RPMI8226 (cell line): ENCODE data around the gene CLMN.
"Not testable (repeated sequence)": the region's sequence is repeated elsewhere in the genome, so short reads cannot be mapped to it uniquely, and the experiment has no call there.

Experiments
- DNase-seq: peaks from one replicate; pipeline ENCODE4 v3.0.0-alpha.2; 2015

CLMN gene

DNA sequence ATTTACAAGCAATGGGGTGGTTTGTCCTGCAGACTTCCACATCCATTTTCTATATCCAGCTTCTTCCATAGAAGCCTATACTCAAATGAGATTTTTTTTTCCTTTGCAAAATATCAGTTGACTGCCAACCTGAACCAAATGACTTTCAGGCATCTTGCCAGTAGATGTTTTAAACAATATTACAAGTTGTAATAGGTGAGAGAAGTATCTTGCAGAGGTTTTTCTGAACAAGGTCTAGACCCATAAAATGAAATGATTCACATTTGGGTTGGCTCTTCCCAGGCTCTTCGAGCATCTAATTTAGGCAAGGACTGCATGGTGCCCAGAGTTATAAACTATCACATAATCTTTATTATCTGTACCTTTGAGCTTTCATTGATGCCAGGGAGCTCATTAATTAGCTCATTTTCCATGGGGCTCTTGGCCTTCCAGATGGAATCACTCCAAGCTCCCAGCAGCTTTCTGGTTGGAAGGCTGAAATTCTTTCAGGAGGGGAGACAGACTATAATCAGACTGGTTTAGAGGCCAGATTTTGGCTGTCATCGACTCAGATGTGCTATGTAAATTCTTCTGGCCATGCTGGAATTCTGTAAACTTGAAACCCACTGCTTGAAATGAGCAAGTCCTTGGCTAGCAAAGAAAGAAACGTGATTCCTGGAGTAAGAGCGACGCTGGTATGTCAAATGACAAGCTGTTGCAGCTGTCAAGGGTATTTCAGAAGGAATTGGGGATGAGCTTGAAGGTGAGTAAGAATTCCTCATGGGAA lies 130.2 kb downstream of the CLMN start:
- no peak for DNase-seq

DNA sequence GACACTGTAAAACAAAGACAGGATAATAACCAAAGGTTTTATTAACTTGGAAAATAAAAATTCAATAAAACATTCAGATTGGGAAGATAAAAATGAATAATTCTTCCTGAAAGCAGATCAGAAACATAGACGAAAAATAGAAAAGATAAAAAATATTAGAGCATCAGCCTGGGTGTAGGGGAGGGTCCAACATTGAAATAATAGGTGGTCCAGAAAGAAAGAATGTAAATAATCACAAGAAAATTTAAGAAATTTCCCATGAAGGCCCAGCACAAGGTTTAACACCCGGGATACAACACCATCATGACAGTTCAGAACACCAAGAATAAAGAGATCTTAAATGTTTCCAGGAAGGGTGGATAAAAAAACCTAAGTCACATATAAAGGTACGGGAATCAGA lies 131.3 kb downstream of the CLMN start:
- no peak for DNase-seq

DNA sequence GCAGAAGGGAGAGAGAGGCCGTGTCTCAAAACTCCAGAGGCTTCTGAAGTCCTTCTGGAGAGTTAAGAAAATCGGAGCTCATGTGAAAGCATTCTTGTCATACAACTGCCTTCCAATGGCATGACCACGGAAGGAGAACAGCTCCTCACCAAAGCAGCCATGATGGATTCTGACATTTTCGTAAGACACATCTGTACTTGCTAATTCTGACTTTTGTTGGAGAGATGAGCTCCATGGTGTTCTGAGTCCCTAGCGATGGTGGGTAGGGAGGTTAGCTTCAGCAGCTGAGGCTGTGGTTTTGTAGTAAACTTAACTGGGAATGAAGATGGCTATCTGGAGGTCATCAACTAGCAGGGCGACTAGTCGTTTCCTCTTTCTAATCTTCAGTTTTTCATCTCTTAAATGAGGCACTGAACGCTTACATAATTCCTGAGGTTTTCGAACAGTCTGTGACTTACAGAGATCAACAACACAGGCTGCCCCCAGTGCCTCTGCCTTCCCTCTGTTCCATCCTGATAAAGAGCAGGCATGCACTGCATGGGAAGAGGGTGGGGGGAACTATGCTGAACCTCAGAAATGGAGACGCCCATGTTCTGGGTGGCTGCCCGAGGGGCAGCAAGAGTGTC lies 133.8 kb downstream of the CLMN start:
- no peak for DNase-seq

DNA sequence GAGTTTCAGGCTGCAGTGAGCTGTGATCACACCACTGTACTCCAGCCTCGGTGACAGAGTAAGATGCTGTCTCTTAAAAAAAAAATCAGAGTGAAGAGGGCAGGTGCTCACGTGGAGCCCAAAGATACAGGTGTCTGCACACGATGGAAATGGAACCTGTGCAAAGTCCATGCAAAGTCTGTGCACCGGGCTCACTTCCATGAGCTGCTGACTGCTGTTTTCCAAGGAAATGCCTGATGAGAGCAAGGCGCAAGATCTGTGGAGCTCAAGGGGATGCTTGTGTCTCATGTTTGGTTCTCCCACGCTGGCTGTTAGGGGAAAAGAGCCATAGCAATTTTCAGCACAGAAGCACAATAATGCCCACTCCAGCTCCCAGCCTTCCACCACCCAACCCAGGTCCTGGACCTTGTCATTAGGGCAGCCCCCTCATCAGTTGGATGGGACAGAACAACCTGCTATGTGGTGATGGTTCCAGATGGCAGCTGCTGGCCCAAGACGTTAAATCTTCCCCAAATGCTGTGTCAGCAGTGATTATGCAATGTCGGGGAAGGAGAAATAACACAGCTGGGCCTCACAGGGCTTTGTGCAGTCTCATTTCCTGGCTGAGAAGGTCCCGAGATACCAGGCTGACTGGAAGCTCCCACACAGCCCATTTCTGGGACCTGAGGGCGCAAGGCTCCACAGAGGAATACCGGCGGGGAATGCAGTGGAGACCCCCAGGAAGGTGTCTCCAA lies 134.5 kb downstream of the CLMN start:
- peak; percentile 66 for DNase-seq

DNA sequence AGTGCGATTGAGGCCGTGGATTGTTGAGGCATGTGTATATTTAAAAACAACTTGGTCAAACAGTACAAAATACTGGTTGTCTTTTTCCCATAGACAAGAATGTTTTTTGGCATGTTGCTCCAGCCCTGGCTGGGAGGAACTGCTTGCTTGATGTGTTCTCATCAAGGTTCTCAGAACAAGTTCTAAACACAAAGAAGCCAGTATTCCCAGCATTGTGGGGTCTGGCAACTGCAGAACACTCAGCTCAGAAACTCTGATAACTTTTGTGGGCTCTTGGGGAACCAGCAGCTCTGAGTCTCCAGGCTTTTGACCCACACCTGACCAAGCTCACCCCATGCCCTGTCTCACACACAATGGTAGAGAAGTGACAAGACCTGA lies 135.3 kb downstream of the CLMN start:
- no peak for DNase-seq

DNA sequence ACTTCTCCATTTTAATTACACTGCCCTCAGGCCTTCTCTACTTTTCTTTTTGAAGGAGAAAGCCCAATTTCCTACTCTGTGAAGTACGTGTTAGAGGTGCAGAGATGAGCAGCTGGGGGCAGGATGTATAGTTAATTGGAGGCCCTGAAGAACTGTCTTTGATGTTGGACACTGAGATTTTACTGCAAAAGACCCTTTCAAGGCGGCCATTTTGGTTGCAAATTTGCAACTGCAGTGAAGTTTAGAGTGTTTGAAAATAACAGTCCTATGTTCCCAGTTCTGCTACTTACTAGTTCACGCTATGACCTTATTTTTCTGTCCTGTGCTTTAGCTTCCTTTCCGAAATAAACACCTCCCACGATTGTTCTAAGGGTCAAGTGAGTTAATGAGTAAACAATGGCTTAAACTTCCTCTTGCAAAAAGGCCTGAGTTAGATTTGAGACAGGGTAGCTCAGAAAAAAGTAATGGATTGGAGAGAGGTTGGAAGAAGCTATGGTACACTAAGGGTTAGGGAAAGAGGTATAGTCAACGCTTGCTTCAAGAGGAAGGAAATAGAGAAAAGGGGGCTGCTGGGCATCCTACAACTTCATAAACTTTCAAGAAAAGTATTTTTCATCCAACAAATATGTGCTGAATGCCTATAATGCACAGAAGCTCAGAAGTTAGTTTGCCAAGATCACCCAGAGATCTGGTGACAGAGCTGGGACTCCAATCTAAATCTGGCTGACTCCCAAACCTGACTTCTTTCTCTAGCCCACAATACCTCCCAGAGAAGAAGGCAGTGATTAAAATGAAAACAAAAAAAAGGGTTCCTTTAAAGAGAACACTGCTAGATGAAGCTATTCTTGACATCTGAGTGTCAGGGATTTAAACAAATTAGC lies 135.9 kb downstream of the CLMN start:
- DNase-seq, result no peak

DNA sequence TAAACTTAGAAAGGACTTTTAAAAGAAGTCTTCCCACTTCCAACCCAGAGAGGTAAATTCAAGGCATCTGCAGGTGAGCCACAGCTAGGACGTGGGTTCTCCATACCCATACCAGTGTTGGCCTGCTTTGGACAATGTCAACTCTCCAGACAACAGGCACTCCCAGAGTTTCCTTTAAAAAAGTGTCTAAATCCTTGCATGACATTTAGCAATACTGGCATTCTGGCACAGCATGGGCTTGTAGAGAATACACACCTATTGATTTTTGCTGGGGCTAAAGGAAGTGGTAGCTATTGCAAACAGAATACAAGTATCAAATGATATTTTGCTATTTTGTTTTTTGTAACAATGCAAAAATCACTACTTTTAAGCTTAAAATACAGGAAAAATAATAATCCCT lies 136.6 kb downstream of the CLMN start:
- no peak for DNase-seq

DNA sequence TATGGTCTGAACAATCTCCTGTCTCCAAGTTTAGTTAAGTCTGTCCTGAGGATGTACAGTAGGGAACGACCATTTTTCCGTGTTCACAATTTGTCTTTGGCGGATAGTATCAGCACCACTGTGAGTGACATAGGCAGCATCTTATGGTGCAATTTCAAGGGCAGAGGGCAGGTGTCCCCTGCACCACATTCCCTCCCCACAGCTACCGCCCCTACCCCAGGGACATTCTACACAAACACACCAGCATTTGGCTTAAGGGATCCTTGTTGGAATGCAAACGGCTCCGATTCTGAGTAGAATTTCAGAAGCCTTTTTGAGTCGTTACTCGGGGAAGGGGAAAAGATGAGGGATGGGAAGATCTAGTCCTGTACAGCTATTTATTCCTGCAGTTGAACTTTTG lies 137.3 kb downstream of the CLMN start:
- no peak for DNase-seq

DNA sequence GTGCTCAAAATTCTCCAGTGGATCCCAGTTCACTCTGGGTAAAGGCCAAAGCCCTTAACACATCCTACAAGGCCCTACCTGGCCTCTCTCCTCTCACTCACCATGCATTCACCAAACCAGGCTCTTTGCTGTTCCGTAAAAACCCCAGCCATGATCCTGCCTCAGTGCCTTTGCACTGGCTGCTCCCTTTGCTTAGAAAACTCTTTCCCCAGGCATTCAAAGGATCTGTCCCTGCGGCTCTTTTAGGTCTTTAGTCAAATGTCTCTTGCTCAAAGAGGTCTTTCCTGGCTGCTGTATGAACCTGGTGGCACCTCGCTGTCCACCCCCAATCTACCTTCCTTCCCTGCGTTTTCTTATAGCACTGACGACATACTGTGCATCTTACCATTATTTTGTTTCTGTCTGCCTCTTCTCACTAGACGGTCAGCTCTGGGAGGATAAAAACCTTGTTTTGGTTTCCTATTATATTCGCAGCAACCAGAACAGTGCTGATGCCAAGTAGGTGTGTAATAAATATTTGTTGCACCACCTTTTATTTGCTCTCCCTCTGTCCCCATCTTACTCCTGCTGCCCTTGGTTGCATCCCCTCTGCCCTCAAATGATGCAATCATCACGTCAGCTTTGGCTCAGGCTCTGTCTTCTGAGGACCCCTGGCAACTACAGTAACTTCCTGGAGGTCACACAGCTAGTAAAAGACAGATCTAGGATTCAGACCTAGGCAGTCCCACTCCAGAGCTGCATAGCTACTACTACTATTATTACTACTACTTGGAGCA lies 138.6 kb downstream of the CLMN start:
- DNase-seq, result no peak

DNA sequence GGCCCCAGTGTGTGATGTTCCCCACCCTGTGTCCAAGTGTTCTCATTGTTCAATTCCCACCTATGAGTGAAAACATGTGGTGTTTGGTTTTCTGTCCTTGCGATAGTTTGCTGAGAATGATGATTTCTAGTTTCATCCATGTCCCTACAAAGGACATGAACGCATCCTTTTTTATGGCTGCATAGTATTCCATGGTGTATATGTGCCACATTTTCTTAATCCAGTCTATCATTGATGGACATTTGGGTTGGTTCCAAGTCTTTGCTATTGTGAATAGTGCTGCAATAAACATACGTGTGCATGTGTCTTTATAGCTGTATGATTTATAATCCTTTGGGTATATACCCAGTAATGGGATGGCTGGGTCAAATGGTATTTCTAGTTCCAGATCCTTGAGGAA lies 144.0 kb downstream of the CLMN start:
- not testable (repeated sequence) for DNase-seq

DNA sequence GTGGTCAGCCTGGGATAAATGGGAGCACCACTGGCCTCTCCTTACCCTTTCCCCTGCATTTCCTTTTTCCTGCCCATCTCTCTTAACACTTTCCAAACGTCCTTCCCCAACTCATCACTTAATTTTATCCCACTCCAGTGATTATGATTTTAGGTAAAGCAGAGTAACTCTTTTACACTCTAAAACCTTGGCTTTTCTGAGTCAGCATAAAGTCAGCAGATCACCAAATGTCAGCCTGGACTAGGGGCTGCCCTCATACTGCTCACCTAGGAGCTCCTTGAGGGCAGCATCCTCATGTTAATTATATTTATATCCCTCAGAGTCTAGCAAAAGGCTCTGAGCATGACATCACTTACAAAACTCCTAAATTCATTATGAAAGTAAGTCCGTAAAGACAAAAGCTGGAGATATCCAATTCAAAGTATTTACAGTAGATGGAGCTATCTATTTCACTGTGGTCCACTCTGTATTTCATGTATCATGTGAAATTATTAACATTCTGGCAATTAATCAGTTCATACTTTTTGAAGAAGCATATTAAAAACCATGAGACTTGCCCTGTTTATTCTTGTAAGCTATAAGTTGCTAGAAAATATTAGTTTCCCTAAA lies 145.4 kb downstream of the CLMN start:
- no peak for DNase-seq

DNA sequence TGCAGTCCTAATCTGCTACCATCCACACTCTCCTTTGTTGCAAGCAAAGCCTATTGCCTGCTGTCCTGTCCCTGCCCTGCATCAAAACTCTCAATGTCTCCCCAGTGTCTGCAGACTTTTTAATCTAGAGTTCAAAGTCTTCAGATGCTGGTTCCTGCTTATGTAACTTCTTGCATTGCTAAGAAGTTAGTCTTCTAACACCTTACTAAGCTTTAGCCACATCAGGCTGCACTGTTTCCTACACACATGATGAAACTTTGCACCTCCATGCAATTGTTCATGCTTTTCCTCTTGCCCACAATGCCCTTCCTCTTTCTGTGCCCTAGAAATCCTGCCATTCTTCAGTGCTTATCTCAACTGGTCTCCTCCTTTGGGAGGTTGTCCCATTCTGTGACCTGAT lies 146.2 kb downstream of the CLMN start:
- DNase-seq, result no peak

DNA sequence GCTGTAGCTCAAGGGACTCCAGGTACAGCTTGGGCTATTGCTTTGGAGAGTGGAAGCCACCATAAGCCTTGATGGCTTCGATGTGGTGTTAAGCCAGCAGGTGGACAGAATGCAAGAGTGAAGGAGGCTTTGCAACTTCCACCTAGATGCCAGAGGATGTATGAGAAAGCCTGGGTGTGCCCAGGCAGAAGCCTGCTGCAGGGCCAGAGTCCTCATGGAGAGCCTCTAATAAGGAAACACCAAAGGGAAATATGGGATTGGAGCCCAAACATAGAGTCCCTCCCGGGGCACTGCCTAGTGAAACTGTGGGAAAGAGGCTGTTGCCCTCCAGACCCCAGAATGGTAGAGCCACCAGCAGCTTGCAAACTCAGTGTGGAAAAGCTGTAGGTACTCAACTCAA lies 152.5 kb downstream of the CLMN start:
- DNase-seq, result no peak

DNA sequence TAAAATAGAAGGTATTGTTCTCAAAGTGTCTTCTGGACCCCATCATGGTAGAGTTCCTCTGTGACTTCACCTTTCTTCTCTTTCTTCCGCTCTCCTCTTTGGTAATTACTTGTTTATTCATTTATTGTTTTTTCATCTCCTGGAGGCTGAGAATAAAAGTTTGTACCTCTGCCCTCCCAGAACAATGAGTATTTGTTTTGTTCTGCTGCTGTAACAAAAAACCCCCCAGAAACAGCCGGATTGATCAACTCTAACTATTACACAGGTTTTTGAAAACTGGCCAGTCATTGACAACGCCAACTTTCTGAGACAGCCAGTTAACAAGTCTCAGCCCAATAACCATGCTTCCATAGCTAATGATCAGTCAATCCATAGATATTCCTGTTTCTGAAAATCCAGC lies 154.2 kb downstream of the CLMN start:
- no peak for DNase-seq

DNA sequence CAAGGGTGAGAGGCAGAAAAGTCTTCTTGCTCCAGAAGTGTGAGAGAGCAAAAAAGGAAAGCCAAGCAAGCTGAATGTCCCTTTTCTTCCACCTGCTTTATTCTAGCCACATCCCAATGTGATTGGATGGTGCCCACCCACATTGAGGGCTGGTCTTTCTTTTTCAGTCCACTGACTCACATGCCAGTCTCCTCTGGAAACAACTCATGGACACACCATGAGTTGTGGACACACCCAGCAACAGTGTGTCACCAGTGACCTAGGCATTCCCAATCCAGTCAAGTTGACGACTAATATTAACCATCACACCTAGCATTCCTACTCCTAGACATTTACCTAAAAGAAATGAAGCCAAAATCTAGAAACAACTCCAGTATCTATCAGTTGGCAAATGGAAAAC lies 155.2 kb downstream of the CLMN start:
- DNase-seq, result no peak

DNA sequence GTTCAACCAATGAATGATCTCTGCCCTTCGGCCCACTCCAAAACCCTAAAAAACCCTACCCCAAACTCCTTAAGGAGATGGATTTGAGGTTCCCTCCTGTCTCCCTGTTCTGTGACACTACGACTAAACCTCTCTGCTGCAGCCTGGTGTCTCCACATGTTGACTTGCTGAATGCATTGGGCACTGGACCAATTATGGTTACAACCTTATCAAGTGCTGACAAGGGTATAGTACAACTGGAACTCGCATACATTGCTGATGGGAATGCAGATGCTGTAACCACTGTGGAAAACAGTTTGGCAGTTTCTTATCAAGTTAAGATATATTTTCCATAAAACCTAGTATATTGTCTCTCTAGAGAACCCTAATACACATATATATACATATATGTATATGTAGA lies 156.0 kb downstream of the CLMN start:
- DNase-seq, result no peak

DNA sequence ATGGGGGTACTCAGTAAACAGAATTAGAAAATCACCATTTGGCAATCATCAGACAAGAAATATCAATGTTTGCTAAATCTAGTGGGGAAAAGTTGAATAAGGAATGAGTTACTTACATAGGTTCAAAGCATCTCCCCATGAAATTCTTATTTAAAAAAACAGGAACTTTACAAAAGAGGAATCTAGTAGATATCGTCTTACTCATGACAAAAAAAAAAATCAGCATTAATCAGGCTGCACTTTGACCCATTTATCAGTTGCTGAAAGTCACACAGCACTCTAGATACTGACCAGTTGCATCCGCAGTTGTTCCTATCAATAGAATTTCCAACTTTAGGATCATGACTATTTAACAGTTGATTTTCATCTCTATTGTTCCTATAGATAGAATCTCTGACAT lies 156.6 kb downstream of the CLMN start:
- DNase-seq, result no peak

DNA sequence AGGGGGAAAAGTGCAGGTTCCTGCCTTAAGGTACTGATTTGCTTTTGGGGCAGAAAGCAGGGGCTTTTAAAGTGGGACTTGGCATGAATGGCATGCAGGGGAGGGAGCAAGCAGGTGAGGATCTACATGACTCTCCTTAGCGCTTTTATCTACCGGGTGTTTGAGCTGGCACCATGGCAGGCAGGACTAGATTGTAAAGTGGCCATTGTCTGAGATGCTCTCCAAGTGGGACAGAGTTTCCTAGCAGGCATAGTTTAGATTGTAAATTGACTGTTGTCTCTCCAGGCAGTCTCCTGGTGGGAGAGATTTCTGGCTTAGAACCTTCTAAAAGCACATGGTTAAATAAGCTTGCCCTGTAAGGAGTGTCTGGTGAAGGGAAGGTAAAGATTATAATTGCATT lies 157.1 kb downstream of the CLMN start:
- no peak for DNase-seq

DNA sequence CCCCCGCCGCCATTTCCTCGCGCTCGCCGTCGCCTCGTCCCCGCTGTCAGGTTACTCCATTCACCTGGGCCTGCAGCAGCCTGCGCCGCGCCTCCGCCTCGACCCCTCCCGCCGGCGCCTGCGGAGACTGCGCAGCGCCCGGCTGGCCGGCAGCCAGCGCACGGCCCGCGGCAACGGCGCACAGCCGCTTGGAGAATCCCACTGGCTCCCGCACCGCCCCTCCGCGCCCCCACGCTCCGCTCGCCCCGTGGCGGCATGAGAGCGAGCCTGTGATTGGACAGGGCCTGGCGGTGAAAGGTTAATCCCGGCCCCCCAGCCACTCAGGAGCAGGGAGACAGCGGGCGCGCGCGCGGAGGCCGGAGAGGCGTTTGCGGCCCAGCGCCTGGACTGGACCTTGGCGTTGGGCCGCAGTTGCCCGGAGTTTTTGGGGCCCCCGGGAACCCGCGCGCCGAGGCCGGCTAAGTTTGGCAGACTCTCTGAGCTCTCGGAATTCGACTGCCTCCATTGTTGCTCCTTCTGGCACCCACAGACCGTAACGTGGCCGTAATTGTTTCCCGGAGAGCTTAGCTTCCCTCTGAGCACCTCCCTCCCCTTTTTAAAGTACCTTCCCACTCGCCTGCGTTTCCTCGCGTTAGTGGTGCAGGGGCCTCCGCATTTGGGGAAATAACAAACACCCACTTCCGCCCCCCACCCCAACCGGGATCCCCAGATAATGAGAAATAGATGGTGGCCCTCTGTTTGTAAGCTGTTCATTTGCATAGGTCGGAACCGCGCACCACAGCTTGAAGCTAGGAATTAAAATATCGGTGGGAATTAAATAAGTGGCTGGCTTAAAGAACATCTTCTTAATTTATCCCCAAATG lies 162.2 kb downstream of the CLMN start, which contains the start of gene DICER1:
Gene DICER1 (minus strand): TSS at position 203 of the 863 bp plus-strand sequence. CDS start 24,071 bp downstream, outside the sequence.
- DNase-seq, result peak; percentile 93

DNA sequence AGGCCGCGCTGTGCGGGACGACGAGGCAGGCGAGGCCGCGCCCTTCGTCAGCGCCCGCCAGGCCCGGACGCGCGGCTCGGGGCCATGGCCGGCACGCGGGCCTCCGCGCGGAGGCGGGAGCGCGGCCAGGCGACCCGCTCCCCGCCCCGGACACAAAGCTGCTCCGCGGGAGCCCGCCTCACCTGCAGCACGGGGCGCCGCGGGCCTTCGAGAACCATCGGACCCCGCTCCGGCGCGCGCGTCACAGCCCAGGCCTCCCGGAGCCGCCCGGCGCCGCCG lies 162.7 kb downstream of the CLMN start:
- no peak for DNase-seq
